ENCODE results near the gene AHSG. TPM values are rescaled to one million over a fixed set of nuclear protein-coding genes. Genes with fewer than 3 reads are reported as not detected.
"Not testable (repeated sequence)": the region's sequence is repeated elsewhere in the genome, so short reads cannot be mapped to it uniquely, and the experiment has no call there.

AHSG gene
- total and polyA plus RNA-seq, 2 donors (not counting 1 experiment from before 2014, with no cell fraction given) = not detected

GRCh38 chr3:186567072-186567921 lies 45.6 kb upstream of the AHSG start, which contains the start of gene TBCCD1:
TSS of gene TBCCD1 (minus strand) at chr3:186567339. CDS start at chr3:186564329, 3,010 bp downstream.
- H4K20me1 ChIP-seq (ENCODE audit: control insufficient read depth, extremely low read depth, insufficient read depth, low read length) = no peaks in the 10 kb centered on the region
- H3K36me3 ChIP-seq (ENCODE audit: control insufficient read depth, insufficient read depth, low read length) = no peaks in the 10 kb centered on the region
- no peak for TF ChIP-seq EZH2 (IDR thresholded peaks at IDR 0.05; ENCODE audit: low read length, missing control alignments)
- no peak for TF ChIP-seq CTCF (conservative IDR thresholded peaks at IDR 0.05 in 1 of 2, IDR thresholded peaks at IDR 0.05 in 1 of 2; ENCODE audit: low read depth in 1 of 2, low read length in 2 of 2)
- H3K9ac ChIP-seq (ENCODE audit: insufficient read depth, low read length) = peak within 1 kb of the TSS; percentile 73
- no peaks in the 10 kb centered on the region for H3K9me3 ChIP-seq (ENCODE audit: control insufficient read depth, insufficient read depth, low read depth, low read length)
- H3K4me3 ChIP-seq (replicated peaks in 1 of 4; ENCODE audit: control extremely low read depth in 1 of 4, insufficient read depth in 1 of 4, low read depth in 3 of 4, low read length in 4 of 4) = peak within 1 kb of the TSS; percentile 69 to 90 (median 84)
- peak; percentile 82 to 89 for DNase-seq (ENCODE audit: low read depth in 2 of 2)
- H2AFZ ChIP-seq (ENCODE audit: low read length) = peak within 1 kb of the TSS; percentile 94
- peak within 1 kb of the TSS; percentile 57 for H3K27ac ChIP-seq (ENCODE audit: insufficient read depth, low read length)
- peak within 1 kb of the TSS; percentile 84 for H3K4me2 ChIP-seq (ENCODE audit: extremely low read depth, insufficient read depth, low read length)
- H3K4me1 ChIP-seq (ENCODE audit: control insufficient read depth, extremely low read depth, insufficient read depth, low read length) = no peaks in the 10 kb centered on the region
- H3K79me2 ChIP-seq (ENCODE audit: control insufficient read depth, insufficient read depth, low read length) = peaks cover 16% of the 10 kb centered on the region
- H3K27me3 ChIP-seq (ENCODE audit: control insufficient read depth, insufficient read depth, low read length) = no peaks in the 10 kb centered on the region

- H3K9ac ChIP-seq (ENCODE audit: insufficient read depth, low read length); H3K27ac ChIP-seq (ENCODE audit: insufficient read depth, low read length); H3K36me3 ChIP-seq (ENCODE audit: control insufficient read depth, insufficient read depth, low read length); H3K27me3 ChIP-seq (ENCODE audit: control insufficient read depth, insufficient read depth, low read length); DNase-seq (ENCODE audit: low read depth in 2 of 2); H3K9me3 ChIP-seq (ENCODE audit: control insufficient read depth, insufficient read depth, low read depth, low read length); H2AFZ ChIP-seq (ENCODE audit: low read length); H3K4me1 ChIP-seq (ENCODE audit: control insufficient read depth, extremely low read depth, insufficient read depth, low read length); H4K20me1 ChIP-seq (ENCODE audit: control insufficient read depth, extremely low read depth, insufficient read depth, low read length): not testable (repeated sequence)
- peak overlapping the region in 3 of 4 experiments; percentile 54 to 94 (median 88) for H3K4me3 ChIP-seq (replicated peaks in 1 of 4; ENCODE audit: control extremely low read depth in 1 of 4, insufficient read depth in 1 of 4, low read depth in 3 of 4, low read length in 4 of 4)
- peaks cover 16% of the 10 kb centered on the region for H3K79me2 ChIP-seq (ENCODE audit: control insufficient read depth, insufficient read depth, low read length)
- H3K4me2 ChIP-seq (ENCODE audit: extremely low read depth, insufficient read depth, low read length) = peak overlapping the region; percentile 76
These were observed 43.5 kb upstream of the AHSG start for GRCh38 chr3:186569361-186569760.

- H4K20me1 ChIP-seq (ENCODE audit: control insufficient read depth, extremely low read depth, insufficient read depth, low read length) = no peaks in the 10 kb centered on the region
- peak overlapping the region; percentile 62 for H2AFZ ChIP-seq (ENCODE audit: low read length)
- H3K9ac ChIP-seq (ENCODE audit: insufficient read depth, low read length) = peak overlapping the region; percentile 38
- H3K36me3 ChIP-seq (ENCODE audit: control insufficient read depth, insufficient read depth, low read length) = peaks cover 2% of the 10 kb centered on the region
- no peak for DNase-seq (ENCODE audit: low read depth in 2 of 2)
- peak overlapping the region; percentile 54 to 94 (median 72) for H3K4me3 ChIP-seq (replicated peaks in 1 of 4; ENCODE audit: control extremely low read depth in 1 of 4, insufficient read depth in 1 of 4, low read depth in 3 of 4, low read length in 4 of 4)
- no peaks in the 10 kb centered on the region for H3K4me1 ChIP-seq (ENCODE audit: control insufficient read depth, extremely low read depth, insufficient read depth, low read length)
- no peaks in the 10 kb centered on the region for H3K27me3 ChIP-seq (ENCODE audit: control insufficient read depth, insufficient read depth, low read length)
- peaks cover 16% of the 10 kb centered on the region for H3K79me2 ChIP-seq (ENCODE audit: control insufficient read depth, insufficient read depth, low read length)
- H3K9me3 ChIP-seq (ENCODE audit: control insufficient read depth, insufficient read depth, low read depth, low read length) = no peaks in the 10 kb centered on the region
- H3K4me2 ChIP-seq (ENCODE audit: extremely low read depth, insufficient read depth, low read length) = peak overlapping the region; percentile 76
- H3K27ac ChIP-seq (ENCODE audit: insufficient read depth, low read length) = peak overlapping the region; percentile 50
- no peak for TF ChIP-seq EZH2 (IDR thresholded peaks at IDR 0.05; ENCODE audit: low read length, missing control alignments)
- no peak for TF ChIP-seq CTCF (conservative IDR thresholded peaks at IDR 0.05 in 1 of 2, IDR thresholded peaks at IDR 0.05 in 1 of 2; ENCODE audit: low read depth in 1 of 2, low read length in 2 of 2)
These were observed 43.1 kb upstream of the AHSG start for GRCh38 chr3:186569779-186570095.

Data from fibroblast of lung (primary cell).